Neuronal stem cell (in vitro differentiated cells): Measurements from ENCODE around the gene RB1.
A peak's percentile ranks its signal among the peaks of the same experiment; 100 is the strongest.

Source experiments
- DNase-seq: peaks from one replicate; pipeline ENCODE4 v3.0.0-alpha.2; 2013; ENCODE audit warnings: low spot score
- H2AFZ ChIP-seq: one replicate; pipeline ENCODE4 v1.6.1; 2013; ENCODE audit warnings: mild to moderate bottlenecking, low read length, inconsistent platforms
- H2AK5ac ChIP-seq: 2 replicates; pipeline ENCODE4 v1.6.1; 2013; ENCODE audit warnings: low read depth, mild to moderate bottlenecking, inconsistent platforms, low read length, moderate library complexity, mixed read lengths
- H2BK120ac ChIP-seq: 2 replicates; pipeline ENCODE4 v1.6.1; 2013; ENCODE audit warnings: low read depth, mild to moderate bottlenecking, inconsistent platforms, low read length, moderate library complexity, mixed read lengths
- H2BK12ac ChIP-seq: one replicate; pipeline ENCODE4 v1.6.1; 2013; ENCODE audit warnings: low read length, inconsistent platforms
- H2BK15ac ChIP-seq: 2 replicates; pipeline ENCODE4 v1.6.1; 2013; ENCODE audit warnings: mild to moderate bottlenecking, low read length, inconsistent platforms, mixed read lengths
- H2BK5ac ChIP-seq: one replicate; pipeline ENCODE4 v1.6.1; 2013; ENCODE audit warnings: inconsistent platforms, mild to moderate bottlenecking, low read length, moderate library complexity
- H3K14ac ChIP-seq: one replicate; pipeline ENCODE4 v1.6.1; 2013; ENCODE audit warnings: low read length, inconsistent platforms
- H3K18ac ChIP-seq: 2 replicates; pipeline ENCODE4 v1.6.1; 2013; ENCODE audit warnings: low read length, inconsistent platforms
- H3K23ac ChIP-seq: 2 replicates; pipeline ENCODE4 v1.6.1; 2013; ENCODE audit warnings: low read depth, mild to moderate bottlenecking, mixed read lengths, low read length, inconsistent platforms; ENCODE audit not compliant: poor library complexity
- H3K27ac ChIP-seq: replicated peaks from 3 replicates; pipeline ENCODE4 v1.5.1; 2013; ENCODE audit warnings: low read length, inconsistent platforms
- H3K27me3 ChIP-seq, 3 experiments: 2 replicates each; pipeline ENCODE4 v1.6.1; 2013; ENCODE audit warnings: low read length in 3 of 3, mild to moderate bottlenecking in 2 of 3, inconsistent platforms in 1 of 3, low read depth in 1 of 3, mixed read lengths in 1 of 3, moderate library complexity in 1 of 3; ENCODE audit not compliant: control insufficient read depth in 3 of 3, insufficient read depth in 3 of 3
- H3K36me3 ChIP-seq, 2 donors: replicated peaks in 1 of 2; 2 replicates each; pipeline ENCODE4 v1.6.1; 2013; ENCODE audit warnings: low read length in 2 of 2; ENCODE audit not compliant: control insufficient read depth in 2 of 2, insufficient read depth in 2 of 2
- H3K4ac ChIP-seq: 2 replicates; pipeline ENCODE4 v1.6.1; 2013; ENCODE audit warnings: inconsistent platforms, mild to moderate bottlenecking, low read length, moderate library complexity
- H3K4me1 ChIP-seq, 2 donors: 1 replicate in 1 of 2; 2 replicates in 1 of 2; pipeline ENCODE4 v1.6.1; 2013; ENCODE audit warnings: low read length in 2 of 2, low read depth in 1 of 2; ENCODE audit not compliant: control insufficient read depth in 2 of 2, insufficient read depth in 1 of 2
- H3K4me2 ChIP-seq: one replicate; pipeline ENCODE4 v1.6.1; 2013; ENCODE audit warnings: mild to moderate bottlenecking, low read length, inconsistent platforms; ENCODE audit not compliant: insufficient read depth, poor library complexity, severe bottlenecking
- H3K4me3 ChIP-seq, 2 donors: 2 replicates each; pipeline ENCODE4 v1.5.1; 2013; ENCODE audit warnings: low read length in 2 of 2, mild to moderate bottlenecking in 2 of 2, inconsistent platforms in 1 of 2, moderate library complexity in 1 of 2
- H3K79me1 ChIP-seq: one replicate; pipeline ENCODE4 v1.6.1; 2013; ENCODE audit warnings: low read depth, mild to moderate bottlenecking, inconsistent platforms, low read length, moderate library complexity
- H3K9ac ChIP-seq: one replicate; pipeline ENCODE4 v1.6.1; 2013; ENCODE audit warnings: mild to moderate bottlenecking, low read depth, low read length, inconsistent platforms; ENCODE audit not compliant: poor library complexity
- H3K9me3 ChIP-seq, 2 donors: replicated peaks in 1 of 2; 2 replicates each; pipeline versions ENCODE3 to v1.6.1; 2013; ENCODE audit warnings: low read length in 2 of 2, mild to moderate bottlenecking in 2 of 2, inconsistent platforms in 1 of 2, low read depth in 1 of 2, mixed read lengths in 1 of 2, moderate library complexity in 1 of 2; ENCODE audit not compliant: control insufficient read depth in 2 of 2, insufficient read depth in 1 of 2
- H4K8ac ChIP-seq: one replicate; pipeline ENCODE4 v1.6.1; 2013; ENCODE audit warnings: low read depth, mild to moderate bottlenecking, inconsistent platforms, low read length, moderate library complexity
- H4K91ac ChIP-seq: one replicate; pipeline ENCODE4 v1.6.1; 2013; ENCODE audit warnings: low read length, low read depth, mild to moderate bottlenecking, inconsistent platforms; ENCODE audit not compliant: poor library complexity
- WGBS, 2 donors: extraction: QIAGEN DNeasy Blood & Tissue Kit; methylation state at CpG; one replicate each; pipeline ENCODE4 v1.1.7; 2013; ENCODE audit warnings: missing lambda C conversion rate in 2 of 2, mixed read lengths in 1 of 2; ENCODE audit not compliant: insufficient read length in 2 of 2, insufficient replicate concordance in 1 of 2; ENCODE audit errors: extremely low coverage in 2 of 2; 5-methylcytosine and 5-hydroxymethylcytosine counted together

Gene RB1

DNA sequence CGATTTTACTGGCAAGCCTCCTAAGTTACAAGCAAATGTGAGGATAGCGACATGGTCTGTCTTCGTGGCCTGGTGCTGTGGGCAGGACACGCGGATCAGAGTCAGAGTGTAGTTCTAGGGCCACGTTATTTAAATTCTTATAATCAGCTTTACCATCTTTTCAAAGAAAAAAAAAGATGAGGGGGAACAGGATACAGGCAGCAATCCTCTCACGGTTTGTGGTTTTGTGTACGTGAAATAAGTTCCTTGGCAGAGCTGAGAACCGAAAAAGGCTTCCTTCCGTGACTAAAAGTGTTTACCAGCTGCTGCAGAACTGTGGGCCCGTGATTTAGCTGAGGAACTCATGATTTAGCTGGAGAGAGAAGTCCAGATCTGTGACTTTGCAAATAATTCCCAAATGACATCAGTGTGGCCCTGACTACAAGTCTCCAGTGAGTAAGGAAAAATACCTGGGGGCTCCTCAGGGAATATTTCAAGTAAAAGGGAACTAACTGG lies 202.1 kb downstream of the RB1 start:
- H2BK5ac ChIP-seq = no peak overlapping the region
- no peak overlapping the region for H2BK15ac ChIP-seq
- no peak overlapping the region for H3K9ac ChIP-seq
- no peaks in the 10 kb centered on the region for H3K9me3 ChIP-seq
- no peak overlapping the region for H3K4me3 ChIP-seq
- H3K18ac ChIP-seq = no peak overlapping the region
- H4K91ac ChIP-seq = no peak overlapping the region
- H3K4me1 ChIP-seq = no peaks in the 10 kb centered on the region
- no peak overlapping the region for H2BK120ac ChIP-seq
- H3K27ac ChIP-seq = no peak overlapping the region
- peaks cover 5 to 17% of the 10 kb centered on the region in 2 donors for H3K36me3 ChIP-seq
- no peak overlapping the region for H2AFZ ChIP-seq
- no peak overlapping the region for H2AK5ac ChIP-seq
- no peak overlapping the region for H3K14ac ChIP-seq
- no peak for DNase-seq
- H3K79me1 ChIP-seq = no peaks in the 10 kb centered on the region
- H4K8ac ChIP-seq = no peak overlapping the region
- no peak overlapping the region for H2BK12ac ChIP-seq
- H3K23ac ChIP-seq = no peak overlapping the region
- H3K27me3 ChIP-seq = no peaks in the 10 kb centered on the region
- H3K4me2 ChIP-seq = no peak overlapping the region
- no peak overlapping the region for H3K4ac ChIP-seq
- WGBS, 2 donors = no CpG with 5 or more reads among the region's 11 CpGs

GRCh38 chr13:48506092-48506701 lies 202.6 kb downstream of the RB1 start:
- Histone ChIP-seq H4K91ac (no peak overlapping the region), H3K27me3 (no peaks in the 10 kb centered on the region), H2AFZ (no peak overlapping the region), H3K9me3 (no peaks in the 10 kb centered on the region), H3K27ac (no peak overlapping the region), H3K4ac (no peak overlapping the region), H3K9ac (peak overlapping the region; percentile 26), H2AK5ac (no peak overlapping the region), H3K18ac (peak overlapping the region; percentile 25), H3K79me1 (no peaks in the 10 kb centered on the region), H2BK15ac (no peak overlapping the region), H3K4me3 (no peak overlapping the region), H2BK5ac (no peak overlapping the region), H3K4me2 (no peak overlapping the region), H4K8ac (no peak overlapping the region), H2BK12ac (no peak overlapping the region), H3K36me3 (peaks cover 5 to 12% of the 10 kb centered on the region in 2 donors), H3K14ac (no peak overlapping the region), H3K4me1 (no peaks in the 10 kb centered on the region), H2BK120ac (no peak overlapping the region), H3K23ac (no peak overlapping the region)
- no peak for DNase-seq
- WGBS, 2 donors = no CpG with 5 or more reads among the region's 14 CpGs

- no peak overlapping the region for H3K4me3 ChIP-seq
- H3K4ac ChIP-seq = no peak overlapping the region
- WGBS, 2 donors = no CpG with 5 or more reads among the region's 10 CpGs
Measured at GRCh38 chr13:48507021-48507420, 203.5 kb downstream of the RB1 start.

DNA sequence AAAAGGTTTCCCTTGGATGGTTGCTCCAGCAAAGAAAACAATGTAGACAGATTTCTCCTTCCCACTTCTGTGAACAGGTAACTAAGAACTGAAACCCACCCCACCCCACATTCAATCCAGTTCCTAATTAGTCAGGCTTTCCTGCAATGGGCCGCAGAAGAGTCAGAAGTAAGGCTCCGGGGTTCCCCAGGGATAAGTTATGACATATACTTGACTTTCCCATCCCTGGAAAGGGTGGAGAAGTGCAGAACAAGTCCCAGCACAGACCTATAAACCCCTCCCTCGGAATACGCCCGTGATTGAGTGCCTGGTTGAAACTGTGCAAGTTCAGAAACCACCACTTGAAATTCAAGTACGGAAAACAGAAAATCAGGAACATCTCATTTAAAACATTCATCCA lies 204.5 kb downstream of the RB1 start:
- Histone ChIP-seq H3K4ac (no peak overlapping the region), H4K91ac (no peak overlapping the region), H2AK5ac (no peak overlapping the region), H3K79me1 (no peaks in the 10 kb centered on the region), H3K4me1 (no peaks in the 10 kb centered on the region), H4K8ac (no peak overlapping the region), H3K36me3 (peaks cover 6 to 19% of the 10 kb centered on the region in 2 donors), H3K27me3 (no peaks in the 10 kb centered on the region), H2BK15ac (no peak overlapping the region), H3K9me3 (no peaks in the 10 kb centered on the region), H3K4me2 (no peak overlapping the region), H3K4me3 (no peak overlapping the region), H2AFZ (no peak overlapping the region), H3K14ac (no peak overlapping the region), H2BK12ac (no peak overlapping the region), H3K23ac (no peak overlapping the region), H2BK120ac (no peak overlapping the region), H3K27ac (no peak overlapping the region), H3K9ac (no peak overlapping the region), H2BK5ac (no peak overlapping the region), H3K18ac (no peak overlapping the region)
- no CpG with 5 or more reads among the region's 6 CpGs for WGBS, 2 donors
- DNase-seq = no peak

More at GRCh38 chr13:48507021-48507420, 203.5 kb downstream of the RB1 start:
- Histone ChIP-seq H3K18ac (no peak overlapping the region), H4K8ac (no peak overlapping the region), H3K4me2 (no peak overlapping the region), H3K14ac (no peak overlapping the region), H2BK5ac (no peak overlapping the region), H2BK15ac (no peak overlapping the region), H2BK120ac (no peak overlapping the region), H3K79me1 (no peaks in the 10 kb centered on the region), H3K27me3 (no peaks in the 10 kb centered on the region), H3K9me3 (no peaks in the 10 kb centered on the region), H3K23ac (no peak overlapping the region), H2BK12ac (no peak overlapping the region), H3K4me1 (no peaks in the 10 kb centered on the region), H3K9ac (no peak overlapping the region), H4K91ac (no peak overlapping the region), H3K36me3 (peaks cover 6 to 17% of the 10 kb centered on the region in 2 donors), H2AFZ (no peak overlapping the region), H2AK5ac (no peak overlapping the region), H3K27ac (no peak overlapping the region)
- no peak for DNase-seq
